Activated naive CD4-positive, alpha-beta T cell treated with anti-CD3 and anti-CD28 coated beads for 36 hours (primary cell): ENCODE measurements around the gene PARPBP. TPM values are rescaled to one million over a fixed set of nuclear protein-coding genes. Genes with fewer than 3 reads are reported as not detected.
"Not testable (repeated sequence)": the region's sequence is repeated elsewhere in the genome, so short reads cannot be mapped to it uniquely, and the experiment has no call there.

Source experiments
- CTCF ChIA-PET: fragments of 350-600 bp; sonication (Branson Sonifier 250); formaldehyde crosslinking; loops from one replicate; lab custom pipeline; 2021; ENCODE audit warnings: antibody characterized with exemption; lab: Charles Lee
- DNase-seq: peaks from one replicate; pipeline ENCODE4 v3.0.0-alpha.2; 2020
- H3K27ac Mint-ChIP-seq: one replicate; pipeline ENCODE4 v1.8.0; 2021; ENCODE audit warnings: mild to moderate bottlenecking, mixed read lengths
- H3K27me3 Mint-ChIP-seq: one replicate; pipeline ENCODE4 v1.8.0; 2021; ENCODE audit warnings: low read depth, mixed read lengths
- H3K36me3 Mint-ChIP-seq: one replicate; pipeline ENCODE4 v1.8.0; 2021; ENCODE audit warnings: low read depth, mixed read lengths
- H3K4me1 Mint-ChIP-seq: one replicate; pipeline ENCODE4 v1.8.0; 2021; ENCODE audit warnings: low read depth, mixed read lengths
- H3K4me3 Mint-ChIP-seq: one replicate; pipeline ENCODE4 v1.8.0; 2021; ENCODE audit warnings: mild to moderate bottlenecking, moderate library complexity, mixed read lengths
- H3K9me3 Mint-ChIP-seq: one replicate; pipeline ENCODE4 v1.8.0; 2021; ENCODE audit warnings: mixed read lengths
- intact Hi-C: fragments of 100-400 bp; cut with micrococcal nuclease; formaldehyde crosslinking; loops from one replicate; pipeline ENCODE4 v1.15.1; 2023
- total RNA-seq, 2 experiments: library from RNA; stranded (reverse); gene quantifications; one replicate each; pipeline ENCODE4 v1.2.3, GENCODE V29; 2021

PARPBP gene
- total RNA-seq, 2 experiments from 2014 or later: 28.8 to 29.5 TPM

- intact Hi-C loops: no loop called here
- no peaks in the 10 kb centered on the region for H3K4me1 Mint-ChIP-seq
- no peak overlapping the region for H3K4me3 Mint-ChIP-seq
- peaks cover 23% of the 10 kb centered on the region for H3K36me3 Mint-ChIP-seq
- H3K27ac Mint-ChIP-seq: no peak overlapping the region
- no peak for DNase-seq
- CTCF ChIA-PET: interaction anchor here (0.7 kb wide), 1 partner anchor 556 kb away, joined by 7 read pairs; no protein-coding TSS in a partner anchor
- no peaks in the 10 kb centered on the region for H3K27me3 Mint-ChIP-seq
- H3K9me3 Mint-ChIP-seq: peaks cover 20% of the 10 kb centered on the region
Observed at GRCh38 chr12:102204025-102204424, 84.0 kb downstream of the PARPBP start.

- H3K27me3 Mint-ChIP-seq: no peaks in the 10 kb centered on the region
- H3K9me3 Mint-ChIP-seq: peaks cover 3% of the 10 kb centered on the region
- H3K4me3 Mint-ChIP-seq: no peak overlapping the region
- CTCF ChIA-PET: no interaction called here
- no peaks in the 10 kb centered on the region for H3K4me1 Mint-ChIP-seq
- no peak for DNase-seq
- no peak overlapping the region for H3K27ac Mint-ChIP-seq
- intact Hi-C loops: no loop called here
- H3K36me3 Mint-ChIP-seq: no peaks in the 10 kb centered on the region
Observed at GRCh38 chr12:102215992-102216691, 96.2 kb downstream of the PARPBP start.

DNA sequence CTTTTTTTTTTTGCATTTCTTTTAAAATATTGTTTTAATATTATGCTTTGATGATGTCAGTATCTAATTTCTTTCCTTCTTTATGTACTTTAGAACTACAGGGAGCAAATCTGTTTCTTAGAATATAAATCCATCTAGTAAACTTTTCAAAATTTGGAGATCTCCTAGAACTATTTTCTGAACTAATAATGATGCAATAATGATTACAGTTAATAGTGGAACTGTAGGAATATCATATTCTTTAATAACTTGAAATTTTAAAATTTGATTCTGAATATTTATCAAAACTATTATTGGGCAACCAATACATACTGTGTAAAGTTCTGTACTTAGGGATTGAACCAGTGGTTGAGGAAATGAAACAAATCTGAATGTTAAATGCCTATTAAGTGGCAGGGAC, 100.8 kb downstream of the PARPBP start:
- no peak overlapping the region for H3K27ac Mint-ChIP-seq
- no peaks in the 10 kb centered on the region for H3K36me3 Mint-ChIP-seq
- H3K9me3 Mint-ChIP-seq: no peaks in the 10 kb centered on the region
- H3K4me1 Mint-ChIP-seq: no peaks in the 10 kb centered on the region
- no peak for DNase-seq
- CTCF ChIA-PET: no interaction called here
- intact Hi-C loops: no loop called here
- H3K4me3 Mint-ChIP-seq: no peak overlapping the region
- H3K27me3 Mint-ChIP-seq: no peaks in the 10 kb centered on the region

DNA sequence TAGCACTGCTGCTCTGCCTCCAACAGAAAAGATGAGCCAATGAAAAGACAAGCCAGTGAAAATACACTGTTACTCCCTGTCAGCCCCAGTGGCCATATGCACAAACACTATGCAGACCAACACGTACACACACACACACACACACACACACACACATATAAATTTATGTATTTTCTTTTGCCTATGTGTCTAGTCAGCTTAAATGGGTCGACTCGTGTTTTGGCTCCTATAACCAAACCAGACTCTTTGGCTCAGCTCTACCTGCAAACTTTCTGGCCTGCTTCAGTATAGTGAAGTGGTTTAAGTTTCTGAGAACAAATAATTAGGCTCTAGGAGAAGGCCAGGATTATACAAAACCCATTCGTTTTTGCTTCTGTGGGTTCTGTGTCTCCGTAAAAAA, 108.0 kb downstream of the PARPBP start:
- Mint-ChIP-seq H3K4me3 (no peak overlapping the region), H3K9me3 (no peaks in the 10 kb centered on the region), H3K27me3 (peaks cover 6% of the 10 kb centered on the region), H3K27ac (no peak overlapping the region), H3K4me1 (no peaks in the 10 kb centered on the region), H3K36me3 (no peaks in the 10 kb centered on the region)
- intact Hi-C loops: no loop called here
- no peak for DNase-seq
- CTCF ChIA-PET: no interaction called here

DNA sequence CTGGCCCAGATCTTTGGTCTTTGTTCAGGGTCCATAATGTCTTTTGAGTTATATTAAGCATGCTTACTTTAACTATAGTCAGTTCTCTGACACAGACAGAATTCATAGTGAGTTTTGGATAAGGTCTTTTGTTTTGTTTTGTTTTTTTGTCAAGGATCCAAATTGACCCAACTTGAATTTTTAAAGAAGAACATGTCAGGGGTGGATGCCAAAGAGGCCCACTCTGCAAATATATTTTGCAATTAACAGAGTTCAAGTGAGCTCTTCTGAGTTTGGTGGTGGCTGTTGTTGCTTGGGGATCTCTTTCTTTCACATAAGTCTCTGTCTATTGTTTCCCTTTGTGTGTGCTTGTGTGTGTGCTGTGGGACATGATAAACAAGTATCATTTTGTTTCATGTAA, 112.1 kb downstream of the PARPBP start:
- Mint-ChIP-seq H3K27ac (no peak overlapping the region), H3K4me3 (no peak overlapping the region), H3K27me3 (peaks cover 6% of the 10 kb centered on the region), H3K9me3 (no peaks in the 10 kb centered on the region), H3K4me1 (no peaks in the 10 kb centered on the region), H3K36me3 (no peaks in the 10 kb centered on the region)
- CTCF ChIA-PET: no interaction called here
- intact Hi-C loops: no loop called here
- DNase-seq: no peak

DNA sequence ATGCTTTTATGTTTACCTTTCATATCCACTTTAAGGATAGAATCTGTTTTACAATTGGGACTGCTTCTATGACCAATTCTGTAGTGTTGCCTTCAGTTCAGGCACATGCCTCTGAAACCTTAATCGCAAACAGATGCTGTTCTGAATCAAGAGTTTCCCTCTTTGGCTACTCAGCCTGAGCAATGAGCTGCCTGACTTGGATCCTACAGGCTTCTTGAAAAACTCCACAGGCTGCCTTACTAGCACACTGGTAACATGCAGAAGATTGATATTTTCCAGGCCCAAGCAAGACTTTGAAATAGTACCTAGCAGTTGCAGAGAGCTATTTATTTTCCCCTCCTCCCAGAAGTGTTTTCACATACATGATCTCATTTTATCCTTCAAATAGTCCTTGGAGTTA, 112.5 kb downstream of the PARPBP start:
- H3K9me3 Mint-ChIP-seq: no peaks in the 10 kb centered on the region
- CTCF ChIA-PET: no interaction called here
- DNase-seq: no peak
- no peak overlapping the region for H3K4me3 Mint-ChIP-seq
- no peaks in the 10 kb centered on the region for H3K36me3 Mint-ChIP-seq
- no peak overlapping the region for H3K27ac Mint-ChIP-seq
- peaks cover 6% of the 10 kb centered on the region for H3K27me3 Mint-ChIP-seq
- intact Hi-C loops: no loop called here
- no peaks in the 10 kb centered on the region for H3K4me1 Mint-ChIP-seq

DNA sequence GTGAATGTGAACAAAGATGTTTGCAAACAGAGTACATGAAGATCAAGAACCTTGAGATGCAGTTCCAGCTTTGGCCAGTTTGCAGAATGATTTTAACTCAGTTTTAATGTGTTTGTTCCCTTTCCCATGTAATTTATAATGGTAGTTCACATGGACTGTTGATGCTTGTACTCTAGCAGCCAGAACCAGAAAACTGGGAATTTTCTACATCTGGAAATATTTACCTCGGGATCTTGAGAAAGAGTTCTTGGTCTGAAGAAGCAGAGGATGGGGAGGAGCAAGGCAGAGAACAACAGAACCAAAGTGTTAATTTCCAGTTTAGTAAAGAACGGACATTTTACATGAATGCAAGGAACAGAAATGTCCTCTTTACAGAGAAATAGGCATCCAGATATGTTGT, 114.6 kb downstream of the PARPBP start:
- Mint-ChIP-seq H3K27me3 (peaks cover 8% of the 10 kb centered on the region), H3K4me1 (no peaks in the 10 kb centered on the region), H3K4me3 (no peak overlapping the region), H3K9me3 (peaks cover 4% of the 10 kb centered on the region), H3K36me3 (no peaks in the 10 kb centered on the region), H3K27ac (no peak overlapping the region)
- DNase-seq: no peak
- CTCF ChIA-PET: no interaction called here
- intact Hi-C loops: no loop called here

GRCh38 chr12:102240859-102241258, 120.9 kb downstream of the PARPBP start:
- not testable (repeated sequence) for H3K4me1 Mint-ChIP-seq, H3K27me3 Mint-ChIP-seq, H3K4me3 Mint-ChIP-seq

More at GRCh38 chr12:102240859-102241258, 120.9 kb downstream of the PARPBP start:
- H3K9me3 Mint-ChIP-seq, H3K27ac Mint-ChIP-seq, intact Hi-C loops, CTCF ChIA-PET, H3K36me3 Mint-ChIP-seq, DNase-seq: not testable (repeated sequence)

Other genes with a start within 250 kb of the PARPBP start
- 1 to 10 TPM; 4.1 to 4.9 TPM for gene DRAM1, start 242.6 kb upstream of the PARPBP start, total RNA-seq
- gene WASHC3, start 58.2 kb upstream of the PARPBP start, total RNA-seq: 10 to 100 TPM; 22.1 to 25.6 TPM
- 10 to 100 TPM; 85.3 to 88.0 TPM for gene NUP37, start 69 bp upstream of the PARPBP start, total RNA-seq
- not detected for gene PMCH, start 77.7 kb downstream of the PARPBP start, total RNA-seq